SK-N-SH (cell line): Measurements from ENCODE around the gene ARL5A. TPM values are rescaled to one million over a fixed set of nuclear protein-coding genes. Genes with fewer than 3 reads are reported as not detected.

Source experiments
- CTCF ChIA-PET: fragments of 300-600, 350-600 bp; formaldehyde crosslinking; extraction: SDS; loops from one replicate; lab custom pipeline; 2021; lab: Yijun Ruan, JAX
- POLR2A ChIA-PET: fragments of 350-600 bp; sonication (Branson Sonifier 250); formaldehyde crosslinking; extraction: SDS; loops from one replicate; lab custom pipeline; 2020; ENCODE audit warnings: antibody characterized with exemption, inconsistent platforms; lab: Yijun Ruan, JAX
- DNase-seq: peaks from one replicate; pipeline ENCODE4 v3.0.0; 2012
- H2AFZ ChIP-seq: fragments of 200-600 bp; sonication (generic); 2 replicates; pipeline ENCODE4 v1.8.1; 2016; ENCODE audit warnings: antibody characterized with exemption, mild to moderate bottlenecking, low read depth
- H3F3A ChIP-seq: fragments of 200-600 bp; sonication (generic); replicated peaks from 2 replicates; pipeline ENCODE3; 2016; ENCODE audit warnings: antibody characterized with exemption, mild to moderate bottlenecking; ENCODE audit not compliant: insufficient read depth
- H3K27ac ChIP-seq, 2 experiments: fragments of 200-500 bp in 1 of 2; fragments of 200-600 bp in 1 of 2; sonication (Bioruptor generic) in 1 of 2; sonication (generic), shearing (Covaris generic) in 1 of 2; 2 replicates each; pipeline versions ENCODE4 v1.5.1 to v1.6.1; 2014 to 2016; ENCODE audit warnings: low read depth in 2 of 2, inconsistent platforms in 1 of 2, low read length in 1 of 2, mild to moderate bottlenecking in 1 of 2, mixed read lengths in 1 of 2
- H3K27me3 ChIP-seq: fragments of 200-600 bp; sonication (generic), shearing (Covaris generic); 2 replicates; pipeline ENCODE4 v1.6.1; 2016; ENCODE audit warnings: mixed run types; ENCODE audit not compliant: insufficient read depth
- H3K36me3 ChIP-seq, 2 experiments: fragments of 200-500 bp in 1 of 2; fragments of 200-600 bp in 1 of 2; sonication (Bioruptor generic) in 1 of 2; sonication (generic) in 1 of 2; replicated peaks in 1 of 2; 2 replicates each; pipeline versions ENCODE3 to v1.5.1; 2014 to 2016; ENCODE audit warnings: low read length in 1 of 2, mild to moderate bottlenecking in 1 of 2; ENCODE audit not compliant: insufficient read depth in 2 of 2, control insufficient read depth in 1 of 2
- H3K4me1 ChIP-seq, 2 experiments: fragments of 200-500 bp in 1 of 2; fragments of 200-600 bp in 1 of 2; sonication (Bioruptor generic) in 1 of 2; sonication (generic), shearing (Covaris generic) in 1 of 2; 2 replicates each; pipeline versions ENCODE4 v1.5.1 to v1.6.1; 2014 to 2016; ENCODE audit warnings: low read depth in 1 of 2, low read length in 1 of 2, mixed run types in 1 of 2; ENCODE audit not compliant: insufficient read depth in 2 of 2, control insufficient read depth in 1 of 2
- H3K4me2 ChIP-seq: fragments of 200-600 bp; sonication (generic), shearing (Covaris generic); 2 replicates; pipeline ENCODE4 v1.6.1; 2017; ENCODE audit warnings: mixed run types
- H3K4me3 ChIP-seq, 2 experiments: fragments of 200-500 bp in 1 of 2; fragments of 200-600 bp in 1 of 2; sonication (Bioruptor generic) in 1 of 2; sonication (generic), shearing (Covaris generic) in 1 of 2; 2 replicates each; pipeline versions ENCODE4 v1.5.1 to v1.8.1; 2014 to 2016; ENCODE audit warnings: low read depth in 2 of 2, inconsistent platforms in 1 of 2, low read length in 1 of 2, mild to moderate bottlenecking in 1 of 2, mixed read lengths in 1 of 2, moderate library complexity in 1 of 2
- H3K79me2 ChIP-seq: fragments of 200-600 bp; sonication (generic); 2 replicates; pipeline ENCODE4 v1.8.1; 2017; ENCODE audit warnings: mild to moderate bottlenecking; ENCODE audit not compliant: insufficient read depth
- H3K9ac ChIP-seq: fragments of 200-600 bp; sonication (generic); 2 replicates; pipeline ENCODE4 v1.6.1; 2017; ENCODE audit warnings: mixed run types
- H3K9me2 ChIP-seq: fragments of 200-600 bp; sonication (generic); 2 replicates; pipeline ENCODE4 v1.6.1; 2017; ENCODE audit warnings: mixed run types
- H3K9me3 ChIP-seq: fragments of 200-600 bp; sonication (generic); 2 replicates; pipeline ENCODE4 v1.6.1; 2017; ENCODE audit warnings: mixed run types, mild to moderate bottlenecking, moderate library complexity
- H4K20me1 ChIP-seq: fragments of 200-600 bp; sonication (generic); 2 replicates; pipeline ENCODE4 v1.6.1; 2017; ENCODE audit warnings: mild to moderate bottlenecking, mixed run types; ENCODE audit not compliant: insufficient read depth
- CHD2 ChIP-seq: fragments of 150-350 bp; IDR thresholded peaks from 2 replicates; pipeline ENCODE4 v1.6.1; 2018; ENCODE audit warnings: low read length; ENCODE audit not compliant: partially characterized antibody
- ELF1 ChIP-seq: IDR thresholded peaks from 2 replicates; pipeline ENCODE4 v1.4.0; 2012
- EP300 ChIP-seq, 2 experiments: IDR thresholded peaks; 2 replicates each; pipeline versions ENCODE4 v1.4.0 to v1.6.1; 2012; ENCODE audit warnings: borderline replicate concordance in 1 of 2, low read depth in 1 of 2, low read length in 1 of 2
- EZH2phosphoT487 ChIP-seq: fragments of 200-600 bp; sonication (generic); IDR thresholded peaks from 2 replicates; pipeline ENCODE4 v1.6.1; 2017; ENCODE audit warnings: low read depth, mixed run types, mild to moderate bottlenecking, antibody characterized with exemption, moderate library complexity, borderline replicate concordance
- JUND ChIP-seq: IDR thresholded peaks from 2 replicates; pipeline ENCODE4 v1.4.0; 2012
- MEF2A ChIP-seq: IDR thresholded peaks from 2 replicates; pipeline ENCODE4 v1.4.0; 2012; ENCODE audit warnings: low read depth, borderline replicate concordance
- NRF1 ChIP-seq: IDR thresholded peaks from 2 replicates; pipeline ENCODE4 v1.6.1; 2012; ENCODE audit warnings: low read depth, mild to moderate bottlenecking, low read length
- POLR2AphosphoS5 ChIP-seq: IDR thresholded peaks from 2 replicates; pipeline ENCODE4 v1.6.1; 2012; ENCODE audit warnings: low read depth, low read length
- RCOR1 ChIP-seq: fragments of 150-350 bp; IDR thresholded peaks from 2 replicates; pipeline ENCODE4 v1.6.1; 2017; ENCODE audit warnings: antibody characterized with exemption, low read length
- RXRA ChIP-seq: IDR thresholded peaks from 2 replicates; pipeline ENCODE4 v1.4.0; 2012; ENCODE audit warnings: low read depth, mild to moderate bottlenecking, borderline replicate concordance
- TAF1 ChIP-seq: IDR thresholded peaks from 2 replicates; pipeline ENCODE4 v1.6.1; 2012; ENCODE audit warnings: low read depth, mild to moderate bottlenecking, low read length, moderate library complexity, borderline replicate concordance
- TEAD4 ChIP-seq: IDR thresholded peaks from 2 replicates; pipeline ENCODE4 v1.4.0; 2012; ENCODE audit warnings: mild to moderate bottlenecking, borderline replicate concordance; ENCODE audit not compliant: insufficient read depth
- YY1 ChIP-seq: IDR thresholded peaks from 2 replicates; pipeline ENCODE4 v1.4.0; 2012; ENCODE audit warnings: low read depth, mild to moderate bottlenecking
- WGBS: methylation state at CpG from one replicate; pipeline ENCODE4 v1.1.6; 2017; ENCODE audit warnings: low lambda C conversion rate; 5-methylcytosine and 5-hydroxymethylcytosine counted together
- polyA plus RNA-seq, 3 experiments: library from polyadenylated mRNA; depleted of rRNA; stranded (reverse); fragments of >200 nt; gene quantifications; 2 replicates each; pipeline ENCODE4 v1.2.3, GENCODE V29; 2012
- TF ChIP-seq, protein P1 (sequence below): fragments of 150-350 bp; IDR thresholded peaks from 2 replicates; pipeline ENCODE4 v1.6.1; 2017; ENCODE audit warnings: antibody characterized with exemption, low read length, low read depth, borderline replicate concordance
- TF ChIP-seq, protein P2 (sequence below): IDR thresholded peaks from 2 replicates; pipeline ENCODE4 v1.4.0; 2012; ENCODE audit warnings: low read depth
- TF ChIP-seq, protein P3 (sequence below): IDR thresholded peaks from 2 replicates; pipeline ENCODE4 v1.4.0; 2012; ENCODE audit warnings: low read depth, borderline replicate concordance
- TF ChIP-seq, protein P4 (sequence below): fragments of 150-350 bp; IDR thresholded peaks from 2 replicates; pipeline ENCODE4 v1.6.1; 2016; ENCODE audit warnings: mild to moderate bottlenecking, low read depth, low read length
- TF ChIP-seq, protein P5 (sequence below): IDR thresholded peaks from 2 replicates; pipeline ENCODE4 v1.6.1; 2012; ENCODE audit warnings: mild to moderate bottlenecking, low read depth, low read length, moderate library complexity

The ARL5A gene
- polyA plus RNA-seq, 1 of the 3 experiments (the other 2 are of a cell fraction): 8.2 TPM

DNA sequence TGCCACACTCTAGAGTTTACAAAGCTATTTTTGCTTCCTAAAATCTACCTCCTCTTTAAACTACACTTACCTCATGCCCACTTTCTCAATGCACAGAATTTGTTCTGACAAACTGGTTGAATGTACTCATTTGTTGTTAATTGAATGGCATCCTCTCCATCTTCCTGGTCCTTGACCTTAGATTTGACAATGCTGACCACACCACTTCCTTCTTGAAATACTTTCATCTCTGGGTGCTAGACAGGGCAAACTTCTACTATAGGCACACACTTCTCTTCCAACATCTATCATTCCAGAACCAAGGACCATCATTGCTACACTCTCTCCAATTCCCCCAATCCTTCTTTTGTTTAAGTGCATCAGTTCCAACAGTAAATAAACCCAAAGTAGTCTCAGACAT lies 22.3 kb downstream of the ARL5A start:
- no peak for DNase-seq
- CTCF ChIA-PET: interaction anchor here (0.9 to 1.0 kb wide), 2 partner anchors 11 to 25 kb away, joined by 4 read pairs; no protein-coding TSS in a partner anchor
- Histone ChIP-seq H3K4me1 (no peaks in the 10 kb centered on the region), H3K9ac (no peak overlapping the region)
- TF ChIP-seq, protein P1, sequence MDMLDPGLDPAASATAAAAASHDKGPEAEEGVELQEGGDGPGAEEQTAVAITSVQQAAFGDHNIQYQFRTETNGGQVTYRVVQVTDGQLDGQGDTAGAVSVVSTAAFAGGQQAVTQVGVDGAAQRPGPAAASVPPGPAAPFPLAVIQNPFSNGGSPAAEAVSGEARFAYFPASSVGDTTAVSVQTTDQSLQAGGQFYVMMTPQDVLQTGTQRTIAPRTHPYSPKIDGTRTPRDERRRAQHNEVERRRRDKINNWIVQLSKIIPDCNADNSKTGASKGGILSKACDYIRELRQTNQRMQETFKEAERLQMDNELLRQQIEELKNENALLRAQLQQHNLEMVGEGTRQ: no peak
- TF ChIP-seq JUND: no peak
- no peak for TF ChIP-seq CHD2
- TF ChIP-seq, protein P2, sequence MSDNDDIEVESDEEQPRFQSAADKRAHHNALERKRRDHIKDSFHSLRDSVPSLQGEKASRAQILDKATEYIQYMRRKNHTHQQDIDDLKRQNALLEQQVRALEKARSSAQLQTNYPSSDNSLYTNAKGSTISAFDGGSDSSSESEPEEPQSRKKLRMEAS: no peak
- no peak for TF ChIP-seq POLR2AphosphoS5
- no peak for TF ChIP-seq NRF1
- no peak for TF ChIP-seq TEAD4
- TF ChIP-seq EP300 (IDR thresholded peaks at IDR 0.05; ENCODE audit: borderline replicate concordance in 1 of 2, low read depth in 1 of 2, low read length in 1 of 2): no peak
- TF ChIP-seq RXRA: no peak
- TF ChIP-seq, protein P3, sequence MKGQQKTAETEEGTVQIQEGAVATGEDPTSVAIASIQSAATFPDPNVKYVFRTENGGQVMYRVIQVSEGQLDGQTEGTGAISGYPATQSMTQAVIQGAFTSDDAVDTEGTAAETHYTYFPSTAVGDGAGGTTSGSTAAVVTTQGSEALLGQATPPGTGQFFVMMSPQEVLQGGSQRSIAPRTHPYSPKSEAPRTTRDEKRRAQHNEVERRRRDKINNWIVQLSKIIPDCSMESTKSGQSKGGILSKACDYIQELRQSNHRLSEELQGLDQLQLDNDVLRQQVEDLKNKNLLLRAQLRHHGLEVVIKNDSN: no peak
- TF ChIP-seq, protein P4, sequence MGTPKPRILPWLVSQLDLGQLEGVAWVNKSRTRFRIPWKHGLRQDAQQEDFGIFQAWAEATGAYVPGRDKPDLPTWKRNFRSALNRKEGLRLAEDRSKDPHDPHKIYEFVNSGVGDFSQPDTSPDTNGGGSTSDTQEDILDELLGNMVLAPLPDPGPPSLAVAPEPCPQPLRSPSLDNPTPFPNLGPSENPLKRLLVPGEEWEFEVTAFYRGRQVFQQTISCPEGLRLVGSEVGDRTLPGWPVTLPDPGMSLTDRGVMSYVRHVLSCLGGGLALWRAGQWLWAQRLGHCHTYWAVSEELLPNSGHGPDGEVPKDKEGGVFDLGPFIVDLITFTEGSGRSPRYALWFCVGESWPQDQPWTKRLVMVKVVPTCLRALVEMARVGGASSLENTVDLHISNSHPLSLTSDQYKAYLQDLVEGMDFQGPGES: no peak
- TF ChIP-seq, all 33 proteins: peak for 0
- Histone ChIP-seq H3K36me3 (peaks cover 72 to 73% of the 10 kb centered on the region in 2 experiments), H2AFZ (no peak overlapping the region), H3K79me2 (peaks cover 6% of the 10 kb centered on the region; the same call in 1 of the 2 replicates), H3K27ac (no peak overlapping the region), H3K4me3 (no peak overlapping the region), H3K9me3 (no peaks in the 10 kb centered on the region), H4K20me1 (no peaks in the 10 kb centered on the region), H3K27me3 (no peaks in the 10 kb centered on the region), H3F3A (peaks cover 7% of the 10 kb centered on the region), H3K4me2 (no peak overlapping the region), H3K9me2 (no peaks in the 10 kb centered on the region)
- POLR2A ChIA-PET: no interaction called here

DNA sequence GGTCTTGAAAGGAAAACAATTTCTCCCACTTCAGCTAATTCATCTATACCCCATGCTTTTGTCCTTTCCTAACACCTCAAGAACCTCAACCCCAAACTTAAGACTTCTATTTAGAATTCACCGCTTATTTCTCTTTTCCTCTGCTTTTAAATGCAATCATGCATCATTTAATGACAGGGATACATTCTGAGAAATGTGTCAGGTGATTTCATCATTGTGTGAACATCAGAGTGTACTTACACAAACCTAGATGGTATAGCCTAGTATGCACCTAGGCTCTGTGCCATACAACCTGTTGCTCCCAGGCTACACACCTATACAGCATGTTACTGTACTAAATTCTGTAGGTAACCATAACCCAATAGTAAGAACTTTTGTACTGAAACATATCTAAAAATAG lies 22.9 kb downstream of the ARL5A start:
- no peak for TF ChIP-seq EZH2phosphoT487
- TF ChIP-seq, protein P5, sequence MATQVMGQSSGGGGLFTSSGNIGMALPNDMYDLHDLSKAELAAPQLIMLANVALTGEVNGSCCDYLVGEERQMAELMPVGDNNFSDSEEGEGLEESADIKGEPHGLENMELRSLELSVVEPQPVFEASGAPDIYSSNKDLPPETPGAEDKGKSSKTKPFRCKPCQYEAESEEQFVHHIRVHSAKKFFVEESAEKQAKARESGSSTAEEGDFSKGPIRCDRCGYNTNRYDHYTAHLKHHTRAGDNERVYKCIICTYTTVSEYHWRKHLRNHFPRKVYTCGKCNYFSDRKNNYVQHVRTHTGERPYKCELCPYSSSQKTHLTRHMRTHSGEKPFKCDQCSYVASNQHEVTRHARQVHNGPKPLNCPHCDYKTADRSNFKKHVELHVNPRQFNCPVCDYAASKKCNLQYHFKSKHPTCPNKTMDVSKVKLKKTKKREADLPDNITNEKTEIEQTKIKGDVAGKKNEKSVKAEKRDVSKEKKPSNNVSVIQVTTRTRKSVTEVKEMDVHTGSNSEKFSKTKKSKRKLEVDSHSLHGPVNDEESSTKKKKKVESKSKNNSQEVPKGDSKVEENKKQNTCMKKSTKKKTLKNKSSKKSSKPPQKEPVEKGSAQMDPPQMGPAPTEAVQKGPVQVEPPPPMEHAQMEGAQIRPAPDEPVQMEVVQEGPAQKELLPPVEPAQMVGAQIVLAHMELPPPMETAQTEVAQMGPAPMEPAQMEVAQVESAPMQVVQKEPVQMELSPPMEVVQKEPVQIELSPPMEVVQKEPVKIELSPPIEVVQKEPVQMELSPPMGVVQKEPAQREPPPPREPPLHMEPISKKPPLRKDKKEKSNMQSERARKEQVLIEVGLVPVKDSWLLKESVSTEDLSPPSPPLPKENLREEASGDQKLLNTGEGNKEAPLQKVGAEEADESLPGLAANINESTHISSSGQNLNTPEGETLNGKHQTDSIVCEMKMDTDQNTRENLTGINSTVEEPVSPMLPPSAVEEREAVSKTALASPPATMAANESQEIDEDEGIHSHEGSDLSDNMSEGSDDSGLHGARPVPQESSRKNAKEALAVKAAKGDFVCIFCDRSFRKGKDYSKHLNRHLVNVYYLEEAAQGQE: no peak
- no peak for TF ChIP-seq ELF1
- TF ChIP-seq TAF1: no peak
- TF ChIP-seq YY1: no peak
- no peak for TF ChIP-seq MEF2A
- TF ChIP-seq RCOR1: no peak
- TF ChIP-seq, protein P4: no peak
- no peak overlapping the region for H3K27ac ChIP-seq
- H3K4me3 ChIP-seq: no peak overlapping the region
- ChIA-PET POLR2A (no interaction called here), CTCF (interaction anchor here (0.9 kb wide), 1 partner anchor 12 kb away, joined by 4 read pairs; no protein-coding TSS in a partner anchor)
- no peaks in the 10 kb centered on the region for H3K27me3 ChIP-seq
- H3K9ac ChIP-seq: no peak overlapping the region
- DNase-seq: no peak
- H3K79me2 ChIP-seq: peaks cover 6% of the 10 kb centered on the region; the same call in 1 of the 2 replicates
- no peaks in the 10 kb centered on the region for H4K20me1 ChIP-seq
- H2AFZ ChIP-seq: no peak overlapping the region
- no peaks in the 10 kb centered on the region for H3K9me2 ChIP-seq
- 97% methylated on average over 1 of the region's 1 CpG for WGBS
- no peak overlapping the region for H3K4me2 ChIP-seq
- H3F3A ChIP-seq: peaks cover 7% of the 10 kb centered on the region
- no peaks in the 10 kb centered on the region for H3K9me3 ChIP-seq
- peaks cover 67 to 68% of the 10 kb centered on the region in 2 experiments for H3K36me3 ChIP-seq
- no peaks in the 10 kb centered on the region for H3K4me1 ChIP-seq
